ENCODE results near the gene SLC2A9. TPM values are rescaled to one million over a fixed set of nuclear protein-coding genes. Genes with fewer than 3 reads are reported as not detected.

The SLC2A9 gene
- total RNA-seq, 1 donor from 2014 or later, result 0.72 TPM

- no peak for TF ChIP-seq CTCF (IDR thresholded peaks at IDR 0.05)
- DNase-seq (ENCODE audit: low spot score), result no peak
- Mint-ChIP-seq H3K4me1 (ENCODE audit: low read depth) (no peaks in the 10 kb centered on the region), H3K4me3 (ENCODE audit: unreplicated experiment) (no peak overlapping the region), H3K36me3 (ENCODE audit: low read depth) (no peaks in the 10 kb centered on the region), H3K27me3 (ENCODE audit: low read depth) (peaks cover 8% of the 10 kb centered on the region), H3K27ac (ENCODE audit: unreplicated experiment) (no peak overlapping the region), H3K9me3 (ENCODE audit: low read depth) (no peaks in the 10 kb centered on the region)
Measured at GRCh38 chr4:10055871-10056270, 34.6 kb upstream of the SLC2A9 start.

- no peak for TF ChIP-seq CTCF (IDR thresholded peaks at IDR 0.05)
- no peaks in the 10 kb centered on the region for H3K4me1 Mint-ChIP-seq (ENCODE audit: low read depth)
- peaks cover 11% of the 10 kb centered on the region for H3K27me3 Mint-ChIP-seq (ENCODE audit: low read depth)
- no peak overlapping the region for H3K27ac Mint-ChIP-seq (ENCODE audit: unreplicated experiment)
- no peak overlapping the region for H3K4me3 Mint-ChIP-seq (ENCODE audit: unreplicated experiment)
- H3K36me3 Mint-ChIP-seq (ENCODE audit: low read depth), result no peaks in the 10 kb centered on the region
- no peak for DNase-seq (ENCODE audit: low spot score)
- H3K9me3 Mint-ChIP-seq (ENCODE audit: low read depth), result no peaks in the 10 kb centered on the region
Measured at GRCh38 chr4:10054571-10055041, 33.3 kb upstream of the SLC2A9 start.

- Mint-ChIP-seq H3K9me3 (ENCODE audit: low read depth) (no peaks in the 10 kb centered on the region), H3K4me1 (ENCODE audit: low read depth) (no peaks in the 10 kb centered on the region), H3K27ac (ENCODE audit: unreplicated experiment) (no peak overlapping the region), H3K4me3 (ENCODE audit: unreplicated experiment) (no peak overlapping the region), H3K36me3 (ENCODE audit: low read depth) (no peaks in the 10 kb centered on the region), H3K27me3 (ENCODE audit: low read depth) (peaks cover 11% of the 10 kb centered on the region)
- no peak for DNase-seq (ENCODE audit: low spot score)
- no peak for TF ChIP-seq CTCF (IDR thresholded peaks at IDR 0.05)
Measured at GRCh38 chr4:10053635-10054453, 32.5 kb upstream of the SLC2A9 start.

GRCh38 chr4:10051517-10052135, 30.3 kb upstream of the SLC2A9 start:
- H3K9me3 Mint-ChIP-seq (ENCODE audit: low read depth), result peaks cover 8% of the 10 kb centered on the region
- no peak for DNase-seq (ENCODE audit: low spot score)
- TF ChIP-seq CTCF (IDR thresholded peaks at IDR 0.05), result no peak
- H3K36me3 Mint-ChIP-seq (ENCODE audit: low read depth), result peaks cover 3% of the 10 kb centered on the region
- H3K27me3 Mint-ChIP-seq (ENCODE audit: low read depth), result peaks cover 11% of the 10 kb centered on the region
- H3K4me3 Mint-ChIP-seq (ENCODE audit: unreplicated experiment), result no peak overlapping the region
- H3K4me1 Mint-ChIP-seq (ENCODE audit: low read depth), result no peaks in the 10 kb centered on the region
- H3K27ac Mint-ChIP-seq (ENCODE audit: unreplicated experiment), result no peak overlapping the region

GRCh38 chr4:10050721-10051120, 29.4 kb upstream of the SLC2A9 start:
- Mint-ChIP-seq H3K36me3 (ENCODE audit: low read depth) (peaks cover 3% of the 10 kb centered on the region), H3K27me3 (ENCODE audit: low read depth) (peaks cover 11% of the 10 kb centered on the region), H3K4me1 (ENCODE audit: low read depth) (peaks cover under 1% of the 10 kb centered on the region), H3K27ac (ENCODE audit: unreplicated experiment) (no peak overlapping the region), H3K9me3 (ENCODE audit: low read depth) (peaks cover 8% of the 10 kb centered on the region), H3K4me3 (ENCODE audit: unreplicated experiment) (no peak overlapping the region)
- DNase-seq (ENCODE audit: low spot score), result no peak
- TF ChIP-seq CTCF (IDR thresholded peaks at IDR 0.05), result no peak
